IMR-90 (cell line): Measurements from ENCODE around the gene MUC20. TPM values are rescaled to one million over a fixed set of nuclear protein-coding genes. Genes with fewer than 3 reads are reported as not detected.
A peak's percentile ranks its signal among the peaks of the same experiment; 100 is the strongest.

Source experiments
- ATAC-seq: fragments of 200-7000 bp; cut with Tn5 transposase; 2 replicates; pipeline ENCODE4 v1.9.1; 2020; ENCODE audit warnings: low read depth, mild to moderate bottlenecking, moderate library complexity
- BruUV-seq: library from RNA; stranded (reverse); fragments of 400-500 nt; replicated peaks from 2 replicates; lab custom pipeline; 2021; lab: Mats Ljungman, UMichigan
- CTCF ChIA-PET: fragments of 300-600 bp; formaldehyde crosslinking; extraction: SDS; loops from one replicate; lab custom pipeline; 2021; ENCODE audit warnings: antibody characterized with exemption; lab: Yijun Ruan, JAX
- POLR2A ChIA-PET: fragments of 300-600 bp; sonication (Branson Sonifier 250); formaldehyde crosslinking; loops from one replicate; lab custom pipeline; 2022; ENCODE audit warnings: antibody characterized with exemption; ENCODE audit not compliant: unreplicated experiment; lab: Charles Lee
- DNase-seq: peaks from one replicate; pipeline ENCODE4 v3.0.0; 2013
- H2AFZ ChIP-seq: replicated peaks from 2 replicates; pipeline ENCODE3; 2013; ENCODE audit warnings: low read length, mild to moderate bottlenecking; ENCODE audit not compliant: poor library complexity
- H2AK5ac ChIP-seq: 2 replicates; pipeline ENCODE4 v1.6.1; 2013; ENCODE audit warnings: low read depth, low read length, inconsistent platforms
- H2AK9ac ChIP-seq: replicated peaks from 2 replicates; pipeline ENCODE3; 2013; ENCODE audit warnings: mild to moderate bottlenecking, low read depth, low read length, moderate library complexity; ENCODE audit not compliant: poor library complexity
- H2BK120ac ChIP-seq: 2 replicates; pipeline ENCODE4 v1.6.1; 2013; ENCODE audit warnings: low read depth, low read length, inconsistent platforms
- H2BK15ac ChIP-seq: 3 replicates; pipeline ENCODE4 v1.6.1; 2013; ENCODE audit warnings: low read depth, low read length, inconsistent platforms
- H2BK20ac ChIP-seq: 2 replicates; pipeline ENCODE4 v1.6.1; 2013; ENCODE audit warnings: low read depth, mild to moderate bottlenecking, inconsistent platforms, low read length, moderate library complexity
- H2BK5ac ChIP-seq: 2 replicates; pipeline ENCODE4 v1.6.1; 2013; ENCODE audit warnings: mild to moderate bottlenecking, low read depth, low read length, inconsistent platforms; ENCODE audit not compliant: poor library complexity, severe bottlenecking
- H3K14ac ChIP-seq: replicated peaks from 2 replicates; pipeline ENCODE4 v1.6.1; 2013; ENCODE audit warnings: low read depth, low read length, inconsistent platforms
- H3K18ac ChIP-seq: 2 replicates; pipeline ENCODE4 v1.6.1; 2013; ENCODE audit warnings: low read depth, low read length, control low read depth
- H3K23ac ChIP-seq: 2 replicates; pipeline ENCODE4 v1.6.1; 2013; ENCODE audit warnings: low read depth, low read length, inconsistent platforms
- H3K27ac ChIP-seq: 2 replicates; pipeline ENCODE4 v1.5.1; 2013; ENCODE audit warnings: mild to moderate bottlenecking, control low read depth, low read length; ENCODE audit not compliant: insufficient read depth
- H3K27me3 ChIP-seq: 2 replicates; pipeline ENCODE4 v1.6.1; 2013; ENCODE audit warnings: low read length; ENCODE audit not compliant: control insufficient read depth, insufficient read depth
- H3K36me3 ChIP-seq: 2 replicates; pipeline ENCODE4 v1.6.1; 2013; ENCODE audit warnings: low read length, mixed read lengths; ENCODE audit not compliant: control insufficient read depth, insufficient read depth
- H3K4ac ChIP-seq: 2 replicates; pipeline ENCODE4 v1.6.1; 2013; ENCODE audit warnings: low read depth, low read length, inconsistent platforms
- H3K4me1 ChIP-seq: 2 replicates; pipeline ENCODE4 v1.6.1; 2013; ENCODE audit warnings: low read length, mixed read lengths; ENCODE audit not compliant: control insufficient read depth, insufficient read depth
- H3K4me2 ChIP-seq: 2 replicates; pipeline ENCODE4 v1.6.1; 2013; ENCODE audit warnings: low read depth, mild to moderate bottlenecking, control low read depth, low read length, moderate library complexity
- H3K4me3 ChIP-seq: 2 replicates; pipeline ENCODE4 v1.5.1; 2013; ENCODE audit warnings: low read depth, mild to moderate bottlenecking, control low read depth, low read length, moderate library complexity; ENCODE audit not compliant: insufficient read depth
- H3K56ac ChIP-seq: 2 replicates; pipeline ENCODE4 v1.6.1; 2013; ENCODE audit warnings: low read length, inconsistent platforms; ENCODE audit not compliant: insufficient read depth; ENCODE audit errors: extremely low read depth
- H3K79me1 ChIP-seq, 2 experiments: 2 replicates each; pipeline ENCODE4 v1.6.1; 2013; ENCODE audit warnings: low read length in 2 of 2, inconsistent platforms in 1 of 2, low read depth in 1 of 2
- H3K9ac ChIP-seq: 2 replicates; pipeline ENCODE4 v1.6.1; 2013; ENCODE audit warnings: low read depth, low read length, control low read depth
- H3K9me1 ChIP-seq: 2 replicates; pipeline ENCODE4 v1.6.1; 2013; ENCODE audit warnings: low read length, inconsistent platforms; ENCODE audit not compliant: insufficient read depth
- H3K9me3 ChIP-seq: 2 replicates; pipeline ENCODE4 v1.6.1; 2013; ENCODE audit warnings: low read length; ENCODE audit not compliant: control insufficient read depth, insufficient read depth
- H4K20me1 ChIP-seq: 2 replicates; pipeline ENCODE4 v1.6.1; 2013; ENCODE audit warnings: low read length, inconsistent platforms; ENCODE audit not compliant: insufficient read depth
- H4K5ac ChIP-seq: 2 replicates; pipeline ENCODE4 v1.6.1; 2013; ENCODE audit warnings: mild to moderate bottlenecking, low read depth, low read length, control low read depth
- H4K8ac ChIP-seq, 2 experiments: 2 replicates each; pipeline ENCODE4 v1.6.1; 2013; ENCODE audit warnings: low read depth in 2 of 2, low read length in 2 of 2, control low read depth in 1 of 2, inconsistent platforms in 1 of 2
- H4K91ac ChIP-seq: 2 replicates; pipeline ENCODE4 v1.6.1; 2013; ENCODE audit warnings: low read depth, low read length, inconsistent platforms; ENCODE audit not compliant: insufficient read depth
- BHLHE40 ChIP-seq: fragments of 150-350 bp; IDR thresholded peaks from 2 replicates; pipeline ENCODE4 v1.6.1; 2016; ENCODE audit warnings: mild to moderate bottlenecking, low read depth, low read length
- CHD1 ChIP-seq: IDR thresholded peaks from 2 replicates; pipeline ENCODE4 v1.6.1; 2012; ENCODE audit warnings: low read depth, low read length, improper control_type of control experiment
- CTCF ChIP-seq: conservative IDR thresholded peaks from 2 replicates; pipeline ENCODE4 v1.5.1; 2012; ENCODE audit warnings: mild to moderate bottlenecking, low read depth, low read length, improper control_type of control experiment
- FOS ChIP-seq: fragments of 150-350 bp; IDR thresholded peaks from 2 replicates; pipeline ENCODE4 v1.6.1; 2016; ENCODE audit warnings: low read depth, low read length
- MAFK ChIP-seq: IDR thresholded peaks from 2 replicates; pipeline ENCODE4 v1.6.1; 2012; ENCODE audit warnings: low read depth, low read length, improper control_type of control experiment
- NFE2L2 ChIP-seq: fragments of 150-350 bp; IDR thresholded peaks from 2 replicates; pipeline ENCODE4 v1.6.1; 2016; ENCODE audit warnings: low read depth, mild to moderate bottlenecking, low read length
- RCOR1 ChIP-seq: IDR thresholded peaks from 2 replicates; pipeline ENCODE4 v1.6.1; 2012; ENCODE audit warnings: mild to moderate bottlenecking, low read length, improper control_type of control experiment; ENCODE audit not compliant: insufficient replicate concordance
- RFX5 ChIP-seq: IDR thresholded peaks from 2 replicates; pipeline ENCODE4 v1.8.0; 2012; ENCODE audit warnings: low read depth, mild to moderate bottlenecking, low read length, moderate library complexity
- SMC3 ChIP-seq: fragments of 150-350 bp; IDR thresholded peaks from 2 replicates; pipeline ENCODE4 v1.6.1; 2016; ENCODE audit warnings: low read depth, mild to moderate bottlenecking, antibody characterized with exemption, low read length, moderate library complexity
- WGBS, 2 experiments: methylation state at CpG; one replicate each; pipeline versions ENCODE4 v1.1.5 to v1.1.7; 2013; ENCODE audit warnings: missing lambda C conversion rate in 2 of 2; ENCODE audit not compliant: insufficient read length in 1 of 2; ENCODE audit errors: extremely low coverage in 2 of 2; 5-methylcytosine and 5-hydroxymethylcytosine counted together
- dilution Hi-C: fragments of 300-500 bp; cut with HindIII; formaldehyde crosslinking; loops from one replicate; pipeline ENCODE4 v1.14.3; 2018; ENCODE audit warnings: low sequenced_read_pairs; ENCODE audit not compliant: unreplicated experiment
- in situ Hi-C: fragments of 300-500 bp; cut with MboI; formaldehyde crosslinking; loops from 3 replicates; pipeline ENCODE4 v1.14.3; 2019; ENCODE audit warnings: low sequenced_read_pairs, inconsistent platforms, mixed read lengths
- intact Hi-C: fragments of 100-400 bp; cut with micrococcal nuclease; formaldehyde crosslinking; loops from 2 replicates; pipeline ENCODE4 v1.10.0; 2022
- polyA plus RNA-seq, 3 experiments: library from polyadenylated mRNA; depleted of rRNA; stranded (reverse); fragments of >200 nt; gene quantifications; 2 replicates each; pipeline ENCODE4 v1.2.3, GENCODE V29; 2012; ENCODE audit warnings: low replicate concordance in 1 of 3
- total RNA-seq: library from RNA; depleted of rRNA; stranded (reverse); fragments of >200 nt; gene quantifications from 2 replicates; pipeline ENCODE4 v1.2.3, GENCODE V29; 2012
- TF ChIP-seq, protein P1 (sequence below): fragments of 150-350 bp; IDR thresholded peaks from 2 replicates; pipeline ENCODE4 v1.6.1; 2017; ENCODE audit warnings: mild to moderate bottlenecking, antibody characterized with exemption, low read length, low read depth

Gene MUC20
- total and polyA plus RNA-seq, 2 of the 4 experiments (the other 2 are of a cell fraction): 0.12 TPM; not detected in 1

DNA sequence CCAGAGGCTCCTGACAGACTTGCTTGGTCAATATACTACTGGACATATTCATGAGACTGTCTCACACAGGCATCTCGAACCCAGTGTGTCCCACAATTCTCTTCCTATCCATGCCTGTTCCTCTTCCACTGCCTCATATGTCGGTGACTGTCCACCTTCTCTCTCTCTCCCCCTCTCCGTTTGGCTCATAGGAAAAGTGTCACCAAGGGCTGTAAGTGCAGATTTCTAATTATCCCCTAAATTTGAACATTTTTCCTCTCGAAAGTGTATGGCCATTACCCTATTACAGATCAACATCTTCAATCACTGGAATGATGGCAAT, 22.5 kb upstream of the MUC20 start (continued):
- TF ChIP-seq CTCF (no peak), SMC3 (no peak)

DNA sequence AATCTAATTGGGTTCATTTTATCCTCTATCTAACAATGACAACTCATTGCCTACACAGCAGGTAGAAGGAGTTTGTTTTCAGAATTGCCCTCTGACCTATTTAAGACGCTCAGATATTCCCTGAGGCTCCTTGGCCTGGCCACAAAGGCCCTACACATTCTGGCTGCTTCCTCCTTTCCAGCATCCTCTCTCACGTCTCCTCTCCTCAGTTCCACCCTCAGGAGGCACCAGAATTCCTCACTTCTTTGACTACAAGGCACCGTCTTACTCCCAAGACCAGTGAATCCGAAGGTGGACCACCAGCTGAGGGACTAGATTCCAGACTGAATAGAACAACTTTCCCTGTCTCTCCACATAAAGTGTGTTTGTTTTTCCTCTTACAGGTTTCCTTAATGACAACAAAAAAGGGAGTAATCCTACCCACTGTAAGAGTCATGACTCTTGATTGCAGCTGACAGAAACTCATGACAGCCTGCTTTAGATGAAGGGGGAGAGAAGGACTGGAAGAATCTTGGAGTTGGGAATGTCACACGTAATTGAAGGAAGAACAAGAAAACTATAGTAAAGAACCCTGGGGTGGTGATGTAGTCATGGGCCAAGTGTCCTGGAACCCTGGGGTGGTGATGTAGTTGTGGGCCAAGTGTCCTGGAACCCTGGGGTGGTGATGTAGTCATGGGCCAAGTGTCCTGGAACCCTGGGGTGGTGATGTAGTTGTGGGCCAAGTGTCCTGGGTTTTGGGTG, 22.0 kb upstream of the MUC20 start:
- Histone ChIP-seq H3K9me1 (peaks cover 13% of the 10 kb centered on the region), H3K27ac (no peak overlapping the region), H3K4me3 (no peak overlapping the region), H3K56ac (no peak overlapping the region), H3K9ac (no peak overlapping the region), H2BK120ac (no peak overlapping the region), H2AK9ac (no peak overlapping the region), H3K4me2 (no peak overlapping the region; the same call in 1 of the 2 replicates), H2BK5ac (peak overlapping the region; percentile 9), H4K8ac (no peak overlapping the region), H2BK20ac (no peak overlapping the region), H4K20me1 (peaks cover 4% of the 10 kb centered on the region; the same call in 1 of the 2 replicates), H3K27me3 (no peaks in the 10 kb centered on the region), H3K14ac (no peak overlapping the region), H2AK5ac (no peak overlapping the region; the same call in 1 of the 2 replicates), H2AFZ (no peak overlapping the region), H3K36me3 (peaks cover 8% of the 10 kb centered on the region; the same call in 1 of the 2 replicates), H3K9me3 (no peaks in the 10 kb centered on the region), H2BK15ac (no peak overlapping the region), H3K23ac (no peak overlapping the region), H4K5ac (no peak overlapping the region), H3K4me1 (peaks cover 11% of the 10 kb centered on the region), H4K91ac (no peak overlapping the region), H3K79me1 (peaks cover 0 to 7% of the 10 kb centered on the region in 2 experiments; a peak in 2 of 4 replicates), H3K4ac (no peak overlapping the region), H3K18ac (peak overlapping the region; percentile 8; the same call in 1 of the 2 replicates)
- 74% methylated on average over 5 of the region's 5 CpGs; no CpG with 5 or more reads in 1 of the 2 experiments for WGBS, 2 experiments
- no peak for DNase-seq
- in situ Hi-C loops: loop anchor here (25.0 kb wide), 1 partner anchor 263 kb away; no protein-coding TSS in a partner anchor
- no peak for ATAC-seq
- TSS peak; percentile 8 for BruUV-seq
- intact Hi-C loops: no loop called here
- dilution Hi-C loops: no loop called here
- TF ChIP-seq, protein P1, sequence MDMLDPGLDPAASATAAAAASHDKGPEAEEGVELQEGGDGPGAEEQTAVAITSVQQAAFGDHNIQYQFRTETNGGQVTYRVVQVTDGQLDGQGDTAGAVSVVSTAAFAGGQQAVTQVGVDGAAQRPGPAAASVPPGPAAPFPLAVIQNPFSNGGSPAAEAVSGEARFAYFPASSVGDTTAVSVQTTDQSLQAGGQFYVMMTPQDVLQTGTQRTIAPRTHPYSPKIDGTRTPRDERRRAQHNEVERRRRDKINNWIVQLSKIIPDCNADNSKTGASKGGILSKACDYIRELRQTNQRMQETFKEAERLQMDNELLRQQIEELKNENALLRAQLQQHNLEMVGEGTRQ: no peak
- TF ChIP-seq CTCF (no peak), FOS (no peak), MAFK (no peak), RFX5 (no peak), RCOR1 (no peak), BHLHE40 (no peak), CHD1 (no peak), NFE2L2 (no peak)
- ChIA-PET POLR2A (no interaction called here), CTCF (interaction anchor here (0.6 kb wide), 1 partner anchor 1053 kb away, joined by 3 read pairs; no protein-coding TSS in a partner anchor)
